Gastroesophageal sphincter (tissue), 4 donors: ENCODE data around the gene PPP4R4. TPM values are rescaled to one million over a fixed set of nuclear protein-coding genes. Genes with fewer than 3 reads are reported as not detected.

Source experiments
- ATAC-seq: fragments of 150-250 bp; one replicate; pipeline ENCODE4 v1.9.1; 2016; ENCODE audit warnings: mild to moderate bottlenecking, moderate library complexity
- H3K27ac ChIP-seq, 4 donors: fragments of 200-600 bp; sonication (generic) in 3 of 4; 1 replicate in 3 of 4; 2 replicates in 1 of 4; pipeline ENCODE4 v1.5.1; 2016 to 2019
- H3K27me3 ChIP-seq: fragments of 200-600 bp; sonication (generic); one replicate; pipeline ENCODE4 v1.5.1; 2019
- H3K36me3 ChIP-seq, 2 donors: fragments of 200-600 bp; sonication (generic); one replicate each; pipeline ENCODE4 v1.5.1; 2019; ENCODE audit warnings: control low read depth in 1 of 2
- H3K4me1 ChIP-seq, 3 donors: fragments of 200-600 bp; sonication (generic); 1 replicate in 2 of 3; 2 replicates in 1 of 3; pipeline ENCODE4 v1.5.1; 2016 to 2019; ENCODE audit warnings: control low read depth in 2 of 3
- H3K4me3 ChIP-seq, 2 donors: fragments of 200-600 bp; sonication (generic); one replicate each; pipeline ENCODE4 v1.5.1; 2019; ENCODE audit warnings: mild to moderate bottlenecking in 1 of 2, moderate library complexity in 1 of 2
- H3K9me3 ChIP-seq, 3 donors: fragments of 200-600 bp; sonication (generic); one replicate each; pipeline ENCODE4 v1.5.1; 2017 to 2019; ENCODE audit warnings: control low read depth in 2 of 3
- CTCF ChIP-seq, 4 experiments: fragments of 200-600 bp in 2 of 4; fragments of 450-650 bp in 2 of 4; sonication (generic) in 1 of 4; IDR thresholded peaks; one replicate each; pipeline ENCODE4 v1.5.1; 2017 to 2019; ENCODE audit warnings: antibody characterized with exemption in 4 of 4, mild to moderate bottlenecking in 2 of 4, moderate library complexity in 2 of 4
- EP300 ChIP-seq: sonication (generic); formaldehyde crosslinking; IDR thresholded peaks from one replicate; pipeline ENCODE4 v1.6.1; 2017; ENCODE audit warnings: antibody characterized with exemption, mild to moderate bottlenecking
- POLR2A ChIP-seq, 2 donors: fragments of 450-650 bp; IDR thresholded peaks; one replicate each; pipeline ENCODE4 v1.6.1; 2017; ENCODE audit warnings: antibody characterized with exemption in 2 of 2, mild to moderate bottlenecking in 2 of 2, moderate library complexity in 1 of 2
- POLR2AphosphoS5 ChIP-seq: sonication (generic); formaldehyde crosslinking; IDR thresholded peaks from one replicate; pipeline ENCODE4 v1.6.1; 2017; ENCODE audit warnings: antibody characterized with exemption
- WGBS, 2 donors: methylation state at CpG; one replicate each; pipeline ENCODE4 v1.1.5; 2018; ENCODE audit warnings: low coverage in 1 of 2; 5-methylcytosine and 5-hydroxymethylcytosine counted together
- total RNA-seq, 4 donors: library from RNA; depleted of rRNA; stranded (reverse); fragments of >200 nt; gene quantifications; one replicate each; pipeline ENCODE4 v1.1.0, GENCODE V29; 2016

Gene PPP4R4
- total RNA-seq, 4 donors from 2014 or later: 0.12 to 6.5 (median 1.4) TPM

- peak overlapping the region; percentile 57 to 91 (median 88) for H3K27ac ChIP-seq
- peaks cover 0 to 24% (median 3%) of the 10 kb centered on the region in 3 donors for H3K4me1 ChIP-seq
- 0 to 1% methylated on average over 7 to 8 of the region's 12 CpGs for WGBS, 2 donors
- H3K27me3 ChIP-seq: no peaks in the 10 kb centered on the region
- H3K9me3 ChIP-seq: no peaks in the 10 kb centered on the region
- ATAC-seq: peak; percentile 20
- peak overlapping the region; percentile 56 to 59 for H3K4me3 ChIP-seq
- TF ChIP-seq POLR2AphosphoS5 (no peak), EP300 (no peak), CTCF (IDR thresholded peaks at IDR 0.05) (no peak), POLR2A (IDR thresholded peaks at IDR 0.05) (no peak)
- peaks cover 0 to 21% of the 10 kb centered on the region in 2 donors for H3K36me3 ChIP-seq
Measured at GRCh38 chr14:94129758-94130414, 44.2 kb upstream of the PPP4R4 start.

- Histone ChIP-seq H3K27ac (no peak overlapping the region), H3K9me3 (no peaks in the 10 kb centered on the region), H3K36me3 (peaks cover 0 to 5% of the 10 kb centered on the region in 2 donors), H3K4me3 (no peak overlapping the region), H3K27me3 (no peaks in the 10 kb centered on the region), H3K4me1 (peaks cover 0 to 31% (median 3%) of the 10 kb centered on the region in 3 donors)
- 37 to 40% methylated on average over 4 of the region's 4 CpGs for WGBS, 2 donors
- no peak for TF ChIP-seq POLR2AphosphoS5
- TF ChIP-seq CTCF (IDR thresholded peaks at IDR 0.05): peak; percentile 66 to 77 (median 72)
- no peak for ATAC-seq
Measured at GRCh38 chr14:94132285-94132887, 41.7 kb upstream of the PPP4R4 start.

GRCh38 chr14:94135476-94135875, 38.6 kb upstream of the PPP4R4 start:
- WGBS, 2 donors: 75 to 96% methylated on average over 4 of the region's 4 CpGs
- Histone ChIP-seq H3K4me1 (peaks cover 0 to 8% (median 0%) of the 10 kb centered on the region in 3 donors), H3K27ac (no peak overlapping the region), H3K27me3 (peaks cover 4% of the 10 kb centered on the region), H3K36me3 (no peaks in the 10 kb centered on the region), H3K9me3 (no peaks in the 10 kb centered on the region), H3K4me3 (no peak overlapping the region)
- TF ChIP-seq POLR2A (IDR thresholded peaks at IDR 0.05) (no peak), CTCF (IDR thresholded peaks at IDR 0.05) (no peak)
- no peak for ATAC-seq

GRCh38 chr14:94136575-94137331, 37.4 kb upstream of the PPP4R4 start:
- ATAC-seq: peak; percentile 85
- WGBS, 2 donors: 56 to 64% methylated on average over 9 of the region's 18 CpGs
- peaks cover 4% of the 10 kb centered on the region for H3K27me3 ChIP-seq

More at GRCh38 chr14:94136575-94137331, 37.4 kb upstream of the PPP4R4 start:
- Histone ChIP-seq H3K36me3 (no peaks in the 10 kb centered on the region), H3K9me3 (no peaks in the 10 kb centered on the region), H3K27ac (no peak overlapping the region), H3K4me3 (no peak overlapping the region), H3K4me1 (peaks cover 0 to 8% (median 0%) of the 10 kb centered on the region in 3 donors)
- TF ChIP-seq EP300: no peak
- peak; percentile 92 to 98 (median 94) for TF ChIP-seq CTCF (IDR thresholded peaks at IDR 0.05)
